HG03064 (cell line): ENCODE measurements around the gene SUPT3H.

ENCODE experiments used
- ATAC-seq: cut with Tn5 transposase; IDR thresholded peaks from one replicate; pipeline ENCODE4 v1.9.1; 2021; ENCODE audit warnings: low read depth; ENCODE audit not compliant: unreplicated experiment

The SUPT3H gene

GRCh38 chr6:45377554-45378333, at the start of gene SUPT3H:
SUPT3H (minus strand) TSS chr6:45377934.
- peak; percentile 93 for ATAC-seq

GRCh38 chr6:45426251-45426650, 48.5 kb upstream of the SUPT3H start:
- ATAC-seq = no peak

- ATAC-seq = no peak
Measured at GRCh38 chr6:45424451-45424861, 46.7 kb upstream of the SUPT3H start.

- no peak for ATAC-seq
Measured at GRCh38 chr6:45423824-45424450, 46.2 kb upstream of the SUPT3H start.

- ATAC-seq = no peak
Measured at GRCh38 chr6:45423111-45423823, 45.5 kb upstream of the SUPT3H start.

- ATAC-seq = no peak
Measured at GRCh38 chr6:45422503-45423110, 44.9 kb upstream of the SUPT3H start.

GRCh38 chr6:45421709-45422502, 44.2 kb upstream of the SUPT3H start:
- no peak for ATAC-seq

GRCh38 chr6:45420909-45421708, 43.4 kb upstream of the SUPT3H start:
- ATAC-seq = no peak

- ATAC-seq = no peak
Measured at GRCh38 chr6:45420083-45420908, 42.6 kb upstream of the SUPT3H start.

- no peak for ATAC-seq
Measured at GRCh38 chr6:45419571-45420082, 41.9 kb upstream of the SUPT3H start.

GRCh38 chr6:45417436-45417835, 39.7 kb upstream of the SUPT3H start:
- ATAC-seq = no peak

GRCh38 chr6:45416700-45417099, 39.0 kb upstream of the SUPT3H start:
- ATAC-seq = no peak

GRCh38 chr6:45415788-45416518, 38.2 kb upstream of the SUPT3H start:
- no peak for ATAC-seq

GRCh38 chr6:45415315-45415714, 37.6 kb upstream of the SUPT3H start:
- ATAC-seq = no peak

- ATAC-seq = no peak
Measured at GRCh38 chr6:45411959-45412358, 34.2 kb upstream of the SUPT3H start.

- no peak for ATAC-seq
Measured at GRCh38 chr6:45400021-45400420, 22.3 kb upstream of the SUPT3H start.

GRCh38 chr6:45398075-45398813, 20.5 kb upstream of the SUPT3H start:
- no peak for ATAC-seq
